Activated CD8-positive, alpha-beta memory T cell treated with anti-CD3 and anti-CD28 coated beads, Interleukin-2, amount 50 U/mL, for 1 hour (primary cell): ENCODE data around the gene SIPA1L3.

ENCODE experiments used
- DNase-seq: peaks from one replicate; pipeline ENCODE4 v3.0.0-alpha.2; 2020; ENCODE audit errors: extremely low read depth

SIPA1L3 gene

GRCh38 chr19:37977992-37978391 lies 71.0 kb downstream of the SIPA1L3 start:
- no peak for DNase-seq

GRCh38 chr19:37979547-37980082 lies 72.6 kb downstream of the SIPA1L3 start:
- DNase-seq, result no peak

- no peak for DNase-seq
Observed at GRCh38 chr19:37980419-37981170, 73.6 kb downstream of the SIPA1L3 start.

GRCh38 chr19:37981785-37982475 lies 74.9 kb downstream of the SIPA1L3 start:
- no peak for DNase-seq

- DNase-seq, result no peak
Observed at GRCh38 chr19:37982655-37983054, 75.6 kb downstream of the SIPA1L3 start.

GRCh38 chr19:37983153-37983552 lies 76.1 kb downstream of the SIPA1L3 start:
- no peak for DNase-seq

GRCh38 chr19:37983916-37984315 lies 76.9 kb downstream of the SIPA1L3 start:
- DNase-seq, result no peak

GRCh38 chr19:37986048-37986750 lies 79.2 kb downstream of the SIPA1L3 start:
- no peak for DNase-seq

- no peak for DNase-seq
Observed at GRCh38 chr19:37987356-37988332, 80.6 kb downstream of the SIPA1L3 start.

- no peak for DNase-seq
Observed at GRCh38 chr19:37988758-37989635, 82.0 kb downstream of the SIPA1L3 start.

GRCh38 chr19:37989855-37990254 lies 82.8 kb downstream of the SIPA1L3 start:
- DNase-seq, result no peak

- DNase-seq, result no peak
Observed at GRCh38 chr19:37990362-37990761, 83.4 kb downstream of the SIPA1L3 start.

GRCh38 chr19:37991176-37991835 lies 84.3 kb downstream of the SIPA1L3 start:
- DNase-seq, result no peak

GRCh38 chr19:37991841-37992248 lies 84.8 kb downstream of the SIPA1L3 start:
- DNase-seq, result no peak

GRCh38 chr19:37992761-37993160 lies 85.8 kb downstream of the SIPA1L3 start:
- DNase-seq, result no peak

GRCh38 chr19:37994823-37995130 lies 87.8 kb downstream of the SIPA1L3 start:
- DNase-seq, result no peak

GRCh38 chr19:37995346-37995745 lies 88.3 kb downstream of the SIPA1L3 start:
- DNase-seq, result no peak

GRCh38 chr19:37997911-37998344 lies 90.9 kb downstream of the SIPA1L3 start:
- DNase-seq, result no peak

- no peak for DNase-seq
Observed at GRCh38 chr19:37998801-37999308, 91.8 kb downstream of the SIPA1L3 start.
